DOHH2 (cell line): ENCODE data around the gene RNPEPL1.
A peak's percentile ranks its signal among the peaks of the same experiment; 100 is the strongest.

Experiments used
- H3F3A ChIP-seq: fragments of 200-600 bp; sonication (generic), shearing (Covaris generic); 2 replicates; pipeline ENCODE4 v1.6.0; 2016; ENCODE audit warnings: antibody characterized with exemption, mild to moderate bottlenecking; ENCODE audit not compliant: control insufficient read depth, insufficient read depth
- H3K27ac ChIP-seq: fragments of 200-600 bp; sonication (generic); 2 replicates; pipeline ENCODE4 v1.5.1; 2014; ENCODE audit warnings: low read depth, mild to moderate bottlenecking, low read length, moderate library complexity
- H3K27me3 ChIP-seq: fragments of 200-600 bp; sonication (generic); 2 replicates; pipeline ENCODE4 v1.6.1; 2014; ENCODE audit warnings: mild to moderate bottlenecking, low read length, mixed read lengths; ENCODE audit not compliant: control insufficient read depth
- H3K36me3 ChIP-seq: fragments of 200-600 bp; sonication (generic); 2 replicates; pipeline ENCODE4 v1.6.1; 2014; ENCODE audit warnings: mild to moderate bottlenecking, low read length, moderate library complexity, mixed read lengths; ENCODE audit not compliant: control insufficient read depth
- H3K4me1 ChIP-seq: fragments of 200-600 bp; sonication (generic); 2 replicates; pipeline ENCODE4 v1.6.1; 2014; ENCODE audit warnings: mild to moderate bottlenecking, low read length, mixed read lengths; ENCODE audit not compliant: control insufficient read depth
- H3K4me2 ChIP-seq: fragments of 200-600 bp; sonication (generic); 2 replicates; pipeline ENCODE4 v1.6.0; 2014; ENCODE audit warnings: mild to moderate bottlenecking, low read length, moderate library complexity
- H3K4me3 ChIP-seq: fragments of 200-600 bp; sonication (generic); 2 replicates; pipeline ENCODE4 v1.5.1; 2014; ENCODE audit warnings: mild to moderate bottlenecking, low read length, mixed read lengths
- H3K79me2 ChIP-seq: fragments of 200-600 bp; sonication (generic); 2 replicates; pipeline ENCODE4 v1.6.1; 2014; ENCODE audit warnings: mild to moderate bottlenecking, low read length, mixed read lengths; ENCODE audit not compliant: control insufficient read depth
- H3K9me2 ChIP-seq: fragments of 200-600 bp; sonication (generic); replicated peaks from 2 replicates; pipeline ENCODE4 v1.6.1; 2014; ENCODE audit warnings: mild to moderate bottlenecking, low read length, mixed read lengths; ENCODE audit not compliant: control insufficient read depth
- H3K9me3 ChIP-seq: fragments of 200-600 bp; sonication (generic); 2 replicates; pipeline ENCODE4 v1.6.1; 2014; ENCODE audit warnings: antibody characterized with exemption, low read length, mixed read lengths; ENCODE audit not compliant: control insufficient read depth, insufficient read depth
- H4K20me1 ChIP-seq: fragments of 200-600 bp; sonication (generic); 2 replicates; pipeline ENCODE4 v1.6.0; 2014; ENCODE audit warnings: low read depth, mild to moderate bottlenecking, antibody characterized with exemption, low read length, moderate library complexity; ENCODE audit not compliant: control insufficient read depth, insufficient read depth
- CTCF ChIP-seq: fragments of 200-600 bp; sonication (generic); IDR thresholded peaks from one replicate; pipeline ENCODE4 v1.5.1; 2014; ENCODE audit warnings: antibody characterized with exemption, mild to moderate bottlenecking, low read depth, low read length; ENCODE audit not compliant: poor library complexity, severe bottlenecking
- EZH2phosphoT487 ChIP-seq: fragments of 200-600 bp; sonication (generic); IDR thresholded peaks from 2 replicates; pipeline ENCODE4 v1.6.1; 2017; ENCODE audit warnings: borderline replicate concordance, mild to moderate bottlenecking, antibody characterized with exemption, low read length, moderate library complexity, mixed read lengths

The RNPEPL1 gene

GRCh38 chr2:240586919-240587800, 18.9 kb downstream of the RNPEPL1 start:
- peaks cover 85% of the 10 kb centered on the region for H3K79me2 ChIP-seq
- TF ChIP-seq EZH2phosphoT487 (no peak), CTCF (no peak)
- peaks cover 49% of the 10 kb centered on the region for H3K4me1 ChIP-seq
- H4K20me1 ChIP-seq, result peaks cover 13% of the 10 kb centered on the region
- H3K27ac ChIP-seq, result peak overlapping the region; percentile 98
- no peaks in the 10 kb centered on the region for H3K9me3 ChIP-seq
- peak overlapping the region; percentile 96 for H3K4me2 ChIP-seq
- peak overlapping the region; percentile 78 for H3K4me3 ChIP-seq
- peaks cover 60% of the 10 kb centered on the region for H3K36me3 ChIP-seq
- H3F3A ChIP-seq, result peaks cover 18% of the 10 kb centered on the region
- H3K27me3 ChIP-seq, result no peaks in the 10 kb centered on the region
- H3K9me2 ChIP-seq, result no peaks in the 10 kb centered on the region

DNA sequence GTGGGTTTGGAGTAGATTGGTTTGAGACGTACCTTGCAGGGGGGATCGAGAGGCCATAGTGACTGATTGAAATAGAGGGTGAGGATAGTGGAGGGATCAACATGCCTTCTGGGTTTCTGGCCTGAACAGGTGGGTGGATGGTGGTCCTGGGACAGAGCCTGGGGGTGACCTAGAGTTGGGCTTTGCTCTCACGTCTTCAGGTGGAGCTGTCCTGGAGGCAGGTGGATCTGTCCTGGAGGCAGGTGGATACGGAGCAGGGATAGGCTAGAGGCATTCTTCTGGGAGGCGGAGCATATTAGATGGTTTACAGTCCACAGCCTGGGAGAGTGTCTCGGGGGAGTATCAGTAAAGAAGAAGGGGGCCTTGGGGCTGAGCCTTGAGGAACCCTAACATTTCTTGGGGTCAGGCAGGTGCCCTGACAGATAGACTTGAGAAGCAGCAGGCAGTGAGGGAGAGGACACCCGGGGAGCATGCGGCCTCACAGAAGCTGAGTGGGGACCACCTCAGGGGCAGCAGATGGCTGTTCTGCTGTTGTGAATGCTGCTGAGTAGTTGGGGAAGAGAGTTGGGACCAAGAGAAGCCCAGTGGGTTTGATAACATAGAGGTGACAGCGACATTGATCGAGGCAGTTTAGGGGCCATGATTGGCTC, 19.8 kb downstream of the RNPEPL1 start:
- Histone ChIP-seq H3K9me3 (no peaks in the 10 kb centered on the region), H3K4me1 (peaks cover 39% of the 10 kb centered on the region), H3K27me3 (no peaks in the 10 kb centered on the region), H3K4me3 (peak overlapping the region; percentile 78), H3K4me2 (peak overlapping the region; percentile 96), H3K9me2 (no peaks in the 10 kb centered on the region), H3F3A (peaks cover 18% of the 10 kb centered on the region), H3K79me2 (peaks cover 85% of the 10 kb centered on the region), H3K27ac (no peak overlapping the region), H4K20me1 (peaks cover 13% of the 10 kb centered on the region), H3K36me3 (peaks cover 55% of the 10 kb centered on the region)
- TF ChIP-seq EZH2phosphoT487 (no peak), CTCF (no peak)

DNA sequence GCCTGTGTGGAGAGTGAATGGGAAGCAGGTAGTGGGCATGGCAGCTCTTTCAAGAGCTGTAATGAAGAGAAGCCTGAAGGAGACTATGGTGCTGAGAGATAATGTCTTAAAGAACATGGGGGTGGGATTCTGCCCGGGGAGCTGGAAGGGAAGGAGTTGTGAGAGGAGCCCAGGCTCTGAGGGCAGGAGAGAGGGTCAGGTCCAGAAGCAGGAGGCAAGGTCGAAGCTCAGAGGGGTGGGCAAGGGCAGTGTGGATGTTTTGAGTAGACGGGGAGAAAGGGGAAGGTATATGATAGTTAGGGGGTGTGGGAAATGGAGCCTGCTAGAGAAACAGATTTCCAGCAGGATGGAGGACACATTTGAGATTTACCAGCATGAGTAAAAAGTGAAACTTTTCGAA, 20.4 kb downstream of the RNPEPL1 start:
- peaks cover 13% of the 10 kb centered on the region for H4K20me1 ChIP-seq
- H3K4me2 ChIP-seq, result peak overlapping the region; percentile 96
- H3K79me2 ChIP-seq, result peaks cover 85% of the 10 kb centered on the region
- no peaks in the 10 kb centered on the region for H3K9me2 ChIP-seq
- TF ChIP-seq CTCF, result no peak
- H3K4me1 ChIP-seq, result peaks cover 34% of the 10 kb centered on the region
- H3K4me3 ChIP-seq, result no peak overlapping the region; the same call in 1 of the 2 replicates
- H3K9me3 ChIP-seq, result no peaks in the 10 kb centered on the region
- no peaks in the 10 kb centered on the region for H3K27me3 ChIP-seq
- peaks cover 18% of the 10 kb centered on the region for H3F3A ChIP-seq
- H3K27ac ChIP-seq, result no peak overlapping the region
- H3K36me3 ChIP-seq, result peaks cover 49% of the 10 kb centered on the region
